HFF-Myc (cell line): ENCODE data around the gene LMX1A.

Experiments
- DNase-seq: peaks from one replicate; pipeline ENCODE4 v3.0.0-alpha.2; 2011; ENCODE audit warnings: low read depth; ENCODE audit errors: extremely low read depth
- H3K4me3 ChIP-seq: replicated peaks from 2 replicates; pipeline ENCODE4 v1.5.1; 2011; ENCODE audit warnings: low read depth, mild to moderate bottlenecking, control low read depth, low read length
- CTCF ChIP-seq: IDR thresholded peaks from 2 replicates; pipeline ENCODE4 v1.5.1; 2012; ENCODE audit warnings: mild to moderate bottlenecking, low read depth, low read length, control low read depth; ENCODE audit errors: missing control alignments

The LMX1A gene

GRCh38 chr1:165353731-165354671, 2.5 kb downstream of the LMX1A start:
- DNase-seq, result no peak
- H3K4me3 ChIP-seq, result no peak overlapping the region
- TF ChIP-seq CTCF, result no peak

GRCh38 chr1:165352442-165353293, 3.8 kb downstream of the LMX1A start:
- no peak for DNase-seq
- no peak overlapping the region for H3K4me3 ChIP-seq
- TF ChIP-seq CTCF, result no peak

- no peak for DNase-seq
- H3K4me3 ChIP-seq, result no peak overlapping the region
- TF ChIP-seq CTCF, result no peak
These were observed 4.6 kb downstream of the LMX1A start for GRCh38 chr1:165351863-165352441.

- no peak for TF ChIP-seq CTCF
- H3K4me3 ChIP-seq, result no peak overlapping the region
- DNase-seq, result no peak
These were observed 5.7 kb downstream of the LMX1A start for GRCh38 chr1:165350840-165351239.

GRCh38 chr1:165345502-165345901, 11.0 kb downstream of the LMX1A start:
- TF ChIP-seq CTCF, result no peak
- H3K4me3 ChIP-seq, result no peak overlapping the region
- no peak for DNase-seq

- no peak overlapping the region for H3K4me3 ChIP-seq
- DNase-seq, result no peak
- no peak for TF ChIP-seq CTCF
These were observed 11.8 kb downstream of the LMX1A start for GRCh38 chr1:165344736-165345135.
